Mesenchymal stem cell (in vitro differentiated cells and primary cell): ENCODE measurements around the gene TMEM151A.
A peak's percentile ranks its signal among the peaks of the same experiment; 100 is the strongest.

Source experiments
- DNase-seq: peaks from one replicate; pipeline ENCODE4 v3.0.0-alpha.2; 2013
- H2AFZ ChIP-seq: one replicate; pipeline ENCODE4 v1.6.1; 2013; ENCODE audit warnings: low read depth, mild to moderate bottlenecking, control low read depth, inconsistent platforms, low read length, moderate library complexity
- H2AK5ac ChIP-seq: 2 replicates; pipeline ENCODE4 v1.6.1; 2013; ENCODE audit warnings: low read length, moderate library complexity, mild to moderate bottlenecking, inconsistent platforms; ENCODE audit not compliant: severe bottlenecking
- H2BK120ac ChIP-seq: one replicate; pipeline ENCODE4 v1.6.1; 2013; ENCODE audit warnings: low read depth, mild to moderate bottlenecking, inconsistent platforms, low read length, moderate library complexity
- H2BK12ac ChIP-seq, 2 experiments: one replicate each; pipeline ENCODE4 v1.6.1; 2013; ENCODE audit warnings: inconsistent platforms in 2 of 2, low read length in 2 of 2, mild to moderate bottlenecking in 2 of 2, moderate library complexity in 2 of 2, control low read depth in 1 of 2
- H2BK15ac ChIP-seq: one replicate; pipeline ENCODE4 v1.6.1; 2013; ENCODE audit warnings: mild to moderate bottlenecking, low read depth, inconsistent platforms; ENCODE audit not compliant: poor library complexity, severe bottlenecking
- H2BK5ac ChIP-seq: 2 replicates; pipeline ENCODE4 v1.6.1; 2013; ENCODE audit warnings: low read depth, mild to moderate bottlenecking, low read length, control low read depth, inconsistent platforms; ENCODE audit not compliant: poor library complexity, severe bottlenecking
- H3K14ac ChIP-seq, 2 experiments: one replicate each; pipeline ENCODE4 v1.6.1; 2013; ENCODE audit warnings: inconsistent platforms in 2 of 2, low read length in 2 of 2, control low read depth in 1 of 2, mild to moderate bottlenecking in 1 of 2, moderate library complexity in 1 of 2
- H3K18ac ChIP-seq, 2 experiments: one replicate each; pipeline ENCODE4 v1.6.1; 2013; ENCODE audit warnings: inconsistent platforms in 2 of 2, low read length in 2 of 2, control low read depth in 1 of 2, low read depth in 1 of 2, mild to moderate bottlenecking in 1 of 2
- H3K23ac ChIP-seq, 2 experiments: one replicate each; pipeline ENCODE4 v1.6.1; 2013; ENCODE audit warnings: inconsistent platforms in 2 of 2, low read length in 2 of 2, mild to moderate bottlenecking in 2 of 2, moderate library complexity in 2 of 2, control low read depth in 1 of 2
- H3K27ac ChIP-seq: 2 replicates; pipeline ENCODE4 v1.5.1; 2013; ENCODE audit warnings: mild to moderate bottlenecking, moderate library complexity, low read length, control low read depth, inconsistent platforms; ENCODE audit not compliant: poor library complexity, severe bottlenecking
- H3K27me3 ChIP-seq, 2 experiments: 2 replicates each; pipeline versions ENCODE4 v1.6.1 to v1.7.0; 2013; ENCODE audit warnings: low read length in 2 of 2, mild to moderate bottlenecking in 2 of 2, moderate library complexity in 2 of 2, control low read depth in 1 of 2, inconsistent platforms in 1 of 2; ENCODE audit not compliant: control insufficient read depth in 1 of 2, insufficient read depth in 1 of 2
- H3K36me3 ChIP-seq, 2 experiments: 2 replicates each; pipeline versions ENCODE4 v1.6.1 to v1.7.0; 2013; ENCODE audit warnings: low read length in 2 of 2, control low read depth in 1 of 2, inconsistent platforms in 1 of 2, low read depth in 1 of 2, mild to moderate bottlenecking in 1 of 2; ENCODE audit not compliant: insufficient read depth in 2 of 2, control insufficient read depth in 1 of 2
- H3K4ac ChIP-seq, 2 experiments: one replicate each; pipeline ENCODE4 v1.6.1; 2013; ENCODE audit warnings: inconsistent platforms in 2 of 2, low read length in 2 of 2, mild to moderate bottlenecking in 2 of 2, moderate library complexity in 2 of 2, control low read depth in 1 of 2, low read depth in 1 of 2
- H3K4me1 ChIP-seq: 2 replicates; pipeline ENCODE4 v1.6.1; 2013; ENCODE audit warnings: low read depth, low read length, control low read depth; ENCODE audit not compliant: control insufficient read depth, insufficient read depth
- H3K4me2 ChIP-seq: 2 replicates; pipeline ENCODE4 v1.6.1; 2013; ENCODE audit warnings: low read length, mild to moderate bottlenecking, inconsistent platforms; ENCODE audit not compliant: poor library complexity, severe bottlenecking
- H3K4me3 ChIP-seq, 2 experiments: 2 replicates each; pipeline versions ENCODE4 v1.5.1 to v1.7.0; 2013; ENCODE audit warnings: low read length in 2 of 2, mild to moderate bottlenecking in 2 of 2, control low read depth in 1 of 2, low read depth in 1 of 2; ENCODE audit not compliant: insufficient read depth in 1 of 2
- H3K79me1 ChIP-seq: replicated peaks from 2 replicates; pipeline ENCODE4 v1.6.1; 2013; ENCODE audit warnings: mild to moderate bottlenecking, control low read depth, low read length, inconsistent platforms; ENCODE audit not compliant: poor library complexity, severe bottlenecking
- H3K9ac ChIP-seq: 2 replicates; pipeline ENCODE4 v1.7.0; 2013; ENCODE audit warnings: mild to moderate bottlenecking, low read length, moderate library complexity
- H3K9me3 ChIP-seq: 2 replicates; pipeline ENCODE4 v1.7.0; 2013; ENCODE audit warnings: mild to moderate bottlenecking, low read length; ENCODE audit not compliant: control insufficient read depth
- H4K8ac ChIP-seq: one replicate; pipeline ENCODE4 v1.6.1; 2013; ENCODE audit warnings: inconsistent platforms, mild to moderate bottlenecking, low read length, moderate library complexity
- H4K91ac ChIP-seq: one replicate; pipeline ENCODE4 v1.6.1; 2013; ENCODE audit warnings: mild to moderate bottlenecking, low read length, inconsistent platforms
- WGBS: methylation state at CpG from one replicate; pipeline ENCODE4 v1.1.7; 2013; ENCODE audit warnings: mixed read lengths; 5-methylcytosine and 5-hydroxymethylcytosine counted together

TMEM151A gene

GRCh38 chr11:66268244-66268951 is 23.3 kb upstream of the TMEM151A start, which contains the start of gene RAB1B:
Gene RAB1B (plus strand): TSS chr11:66268639. CDS start chr11:66268680, 41 bp downstream.
- Histone ChIP-seq H4K91ac (peak within 1 kb of the TSS; percentile 97), H3K27me3 (no peaks in the 10 kb centered on the region), H2BK15ac (peak within 1 kb of the TSS; percentile 99), H2AK5ac (peak within 1 kb of the TSS; percentile 79), H3K18ac (peak within 1 kb of the TSS; percentile 96 to 97), H3K4ac (peak within 1 kb of the TSS; percentile 93 to 96), H3K9ac (peak within 1 kb of the TSS; percentile 98), H3K79me1 (peaks cover 25% of the 10 kb centered on the region), H3K36me3 (peaks cover 56 to 64% of the 10 kb centered on the region in 2 experiments), H2BK120ac (peak within 1 kb of the TSS; percentile 99), H3K4me3 (peak within 1 kb of the TSS; percentile 90 to 97), H3K23ac (no peak within 1 kb of the TSS), H3K14ac (peak within 1 kb of the TSS in 1 of 2 experiments; percentile 95), H3K27ac (peak within 1 kb of the TSS; percentile 83), H4K8ac (peak within 1 kb of the TSS; percentile 99), H2BK12ac (peak within 1 kb of the TSS in 1 of 2 experiments; percentile 0), H2AFZ (peak within 1 kb of the TSS; percentile 15), H3K4me1 (peaks cover 11% of the 10 kb centered on the region), H2BK5ac (no peak within 1 kb of the TSS), H3K4me2 (peak within 1 kb of the TSS; percentile 88), H3K9me3 (no peaks in the 10 kb centered on the region)
- under 1% methylated on average over 46 of the region's 64 CpGs for WGBS
- peak; percentile 99 for DNase-seq

DNA sequence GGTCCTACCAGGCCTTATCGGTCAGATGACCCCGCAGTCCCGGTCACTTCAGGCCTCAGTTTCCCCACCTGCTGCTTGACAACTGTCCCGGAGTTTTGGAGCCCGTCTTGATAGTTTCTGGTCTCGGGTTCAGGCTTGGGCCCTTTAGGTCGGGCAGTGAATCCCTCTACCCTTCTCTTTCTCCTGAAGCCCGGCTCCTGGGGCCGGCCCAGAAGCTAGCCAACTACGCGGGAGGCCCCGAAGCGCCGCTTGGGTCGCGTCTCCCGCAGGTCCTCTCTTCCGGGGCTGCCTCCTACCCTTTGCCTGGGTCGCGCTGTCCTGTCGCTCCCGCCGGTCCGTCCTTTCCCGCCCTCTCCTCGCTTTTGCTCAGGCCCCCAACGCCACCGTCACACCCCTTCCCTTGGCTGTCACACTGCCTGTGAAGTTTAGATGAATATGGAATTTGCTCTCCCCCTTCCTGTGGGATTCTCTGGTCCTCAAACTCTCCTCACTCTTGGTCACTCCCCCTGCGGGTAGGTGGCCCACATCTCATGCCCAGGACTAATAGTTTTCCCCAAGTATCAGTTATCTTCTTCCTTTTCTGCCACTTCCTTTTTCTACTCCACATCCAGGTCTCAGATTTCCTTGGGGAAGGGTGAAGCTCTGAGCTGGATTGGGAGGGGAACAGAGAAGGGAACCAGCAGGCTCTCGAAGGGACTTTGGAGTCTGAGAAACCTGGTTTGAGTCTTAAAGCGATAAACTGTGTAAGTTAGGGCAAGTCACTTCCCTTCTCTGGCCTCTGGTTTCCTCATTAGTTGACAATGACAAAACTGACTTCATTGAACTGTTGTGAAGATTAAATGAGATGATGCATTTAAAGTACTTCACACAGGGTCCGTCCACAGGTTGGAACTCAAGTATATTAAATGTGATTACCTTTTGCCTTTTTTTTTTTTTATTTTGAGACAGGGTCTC is 22.5 kb upstream of the TMEM151A start:
- no peak overlapping the region for H3K23ac ChIP-seq
- H3K14ac ChIP-seq: peak overlapping the region in 1 of 2 experiments; percentile 72
- DNase-seq: peak; percentile 75
- peaks cover 11% of the 10 kb centered on the region for H3K4me1 ChIP-seq
- peak overlapping the region; percentile 79 for H2AK5ac ChIP-seq
- H3K27ac ChIP-seq: peak overlapping the region; percentile 82
- H3K4me2 ChIP-seq: peak overlapping the region; percentile 88
- peak overlapping the region; percentile 98 for H3K9ac ChIP-seq
- H3K36me3 ChIP-seq: peaks cover 56 to 64% of the 10 kb centered on the region in 2 experiments
- peak overlapping the region; percentile 88 for H4K91ac ChIP-seq
- H2BK120ac ChIP-seq: peak overlapping the region; percentile 99
- H2BK5ac ChIP-seq: no peak overlapping the region
- peak overlapping the region in 1 of 2 experiments; percentile 0 for H2BK12ac ChIP-seq
- peak overlapping the region; percentile 91 to 96 for H3K4ac ChIP-seq
- peaks cover 25% of the 10 kb centered on the region for H3K79me1 ChIP-seq
- peak overlapping the region; percentile 59 for H4K8ac ChIP-seq
- peak overlapping the region; percentile 88 to 96 for H3K18ac ChIP-seq
- H2BK15ac ChIP-seq: peak overlapping the region; percentile 3
- H3K4me3 ChIP-seq: peak overlapping the region; percentile 90 to 97
- no peaks in the 10 kb centered on the region for H3K27me3 ChIP-seq
- no peaks in the 10 kb centered on the region for H3K9me3 ChIP-seq
- 6% methylated on average over 32 of the region's 32 CpGs for WGBS
- H2AFZ ChIP-seq: no peak overlapping the region

- Histone ChIP-seq H2AFZ (no peak overlapping the region), H2BK5ac (no peak overlapping the region), H3K27me3 (no peaks in the 10 kb centered on the region), H3K4ac (no peak overlapping the region), H3K36me3 (peaks cover 56 to 64% of the 10 kb centered on the region in 2 experiments), H4K8ac (no peak overlapping the region), H4K91ac (no peak overlapping the region), H3K79me1 (peaks cover 14% of the 10 kb centered on the region), H2BK120ac (no peak overlapping the region), H2BK15ac (no peak overlapping the region), H3K18ac (no peak overlapping the region), H3K9ac (no peak overlapping the region), H3K27ac (no peak overlapping the region), H3K9me3 (no peaks in the 10 kb centered on the region), H3K14ac (no peak overlapping the region), H3K23ac (peak overlapping the region in 1 of 2 experiments; percentile 34), H3K4me3 (no peak overlapping the region), H2BK12ac (no peak overlapping the region), H3K4me2 (no peak overlapping the region), H2AK5ac (no peak overlapping the region), H3K4me1 (peaks cover 6% of the 10 kb centered on the region)
- over 99% methylated on average over 7 of the region's 7 CpGs for WGBS
- no peak for DNase-seq
These were observed 19.9 kb upstream of the TMEM151A start for GRCh38 chr11:66271816-66272215.

DNA sequence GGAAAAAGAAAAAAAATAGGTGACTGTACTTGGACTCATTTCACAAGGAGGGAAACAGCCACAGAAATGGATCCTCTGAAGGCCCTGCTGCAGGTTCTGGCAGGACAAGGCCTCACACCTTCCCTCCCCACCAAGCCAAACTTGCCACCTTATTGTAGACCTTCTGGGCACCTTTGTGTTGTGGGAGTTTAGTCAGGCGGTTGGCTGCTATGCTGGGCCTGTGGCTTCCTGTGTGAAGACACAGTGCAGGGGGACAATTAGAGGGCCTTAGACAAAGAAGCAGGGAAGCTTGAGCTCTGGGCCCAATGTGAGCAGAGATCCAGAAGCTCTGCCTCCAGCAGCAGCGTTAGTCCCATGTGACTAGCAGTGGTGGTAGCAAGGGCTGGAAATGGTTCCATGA is 19.1 kb upstream of the TMEM151A start:
- H3K36me3 ChIP-seq: peaks cover 56 to 61% of the 10 kb centered on the region in 2 experiments
- H2AFZ ChIP-seq: no peak overlapping the region
- H3K4me1 ChIP-seq: peaks cover 3% of the 10 kb centered on the region
- H3K9ac ChIP-seq: no peak overlapping the region
- H2BK12ac ChIP-seq: no peak overlapping the region
- H3K14ac ChIP-seq: no peak overlapping the region
- H3K23ac ChIP-seq: no peak overlapping the region
- H3K4me3 ChIP-seq: no peak overlapping the region
- H3K27ac ChIP-seq: no peak overlapping the region
- H3K4ac ChIP-seq: no peak overlapping the region
- H2BK5ac ChIP-seq: no peak overlapping the region
- WGBS: 98% methylated on average over 2 of the region's 2 CpGs
- H2BK15ac ChIP-seq: no peak overlapping the region
- no peak overlapping the region for H2AK5ac ChIP-seq
- H3K27me3 ChIP-seq: no peaks in the 10 kb centered on the region
- no peak overlapping the region for H4K91ac ChIP-seq
- DNase-seq: no peak
- no peak overlapping the region for H3K18ac ChIP-seq
- no peaks in the 10 kb centered on the region for H3K9me3 ChIP-seq
- H4K8ac ChIP-seq: no peak overlapping the region
- H2BK120ac ChIP-seq: no peak overlapping the region
- H3K79me1 ChIP-seq: peaks cover 14% of the 10 kb centered on the region
- no peak overlapping the region for H3K4me2 ChIP-seq
